ENCODE measurements around the gene ITGA6.

ITGA6 gene

GRCh38 chr2:172431463-172431862 is 4.1 kb downstream of the ITGA6 start:
- no peak for TF ChIP-seq CTCF (IDR thresholded peaks at IDR 0.05; ENCODE audit: low read depth, low read length, missing control alignments)
- DNase-seq (ENCODE audit: low read depth): no peak
- H3K4me3 ChIP-seq (ENCODE audit: low read depth, low read length): no peak overlapping the region
- in situ Hi-C loops (cut with HindIII; ENCODE audit: low sequenced_read_pairs): no loop called here

GRCh38 chr2:172431993-172432392 is 4.6 kb downstream of the ITGA6 start:
- no peak for DNase-seq (ENCODE audit: low read depth)
- TF ChIP-seq CTCF (IDR thresholded peaks at IDR 0.05; ENCODE audit: low read depth, low read length, missing control alignments): no peak
- no peak overlapping the region for H3K4me3 ChIP-seq (ENCODE audit: low read depth, low read length)
- in situ Hi-C loops (cut with HindIII; ENCODE audit: low sequenced_read_pairs): no loop called here

- no peak for TF ChIP-seq CTCF (IDR thresholded peaks at IDR 0.05; ENCODE audit: low read depth, low read length, missing control alignments)
- no peak for DNase-seq (ENCODE audit: low read depth)
- in situ Hi-C loops (cut with HindIII; ENCODE audit: low sequenced_read_pairs): no loop called here
- H3K4me3 ChIP-seq (ENCODE audit: low read depth, low read length): no peak overlapping the region
Observed at GRCh38 chr2:172433144-172433543, 5.8 kb downstream of the ITGA6 start.

GRCh38 chr2:172434821-172435605 is 7.6 kb downstream of the ITGA6 start:
- in situ Hi-C loops (cut with HindIII; ENCODE audit: low sequenced_read_pairs): no loop called here
- no peak overlapping the region for H3K4me3 ChIP-seq (ENCODE audit: low read depth, low read length)
- no peak for TF ChIP-seq CTCF (IDR thresholded peaks at IDR 0.05; ENCODE audit: low read depth, low read length, missing control alignments)
- DNase-seq (ENCODE audit: low read depth): no peak

GRCh38 chr2:172435606-172435911 is 8.2 kb downstream of the ITGA6 start:
- H3K4me3 ChIP-seq (ENCODE audit: low read depth, low read length): no peak overlapping the region
- no peak for TF ChIP-seq CTCF (IDR thresholded peaks at IDR 0.05; ENCODE audit: low read depth, low read length, missing control alignments)
- no peak for DNase-seq (ENCODE audit: low read depth)
- in situ Hi-C loops (cut with HindIII; ENCODE audit: low sequenced_read_pairs): no loop called here

- DNase-seq (ENCODE audit: low read depth): no peak
- TF ChIP-seq CTCF (IDR thresholded peaks at IDR 0.05; ENCODE audit: low read depth, low read length, missing control alignments): no peak
- in situ Hi-C loops (cut with HindIII; ENCODE audit: low sequenced_read_pairs): no loop called here
- H3K4me3 ChIP-seq (ENCODE audit: low read depth, low read length): no peak overlapping the region
Observed at GRCh38 chr2:172436889-172437288, 9.5 kb downstream of the ITGA6 start.
